Parathyroid adenoma (tissue), 2 donors: ENCODE data around the gene SPOCD1.

Experiments
- H2AFZ ChIP-seq: fragments of 300-600 bp; sonication (generic); one replicate; pipeline ENCODE4 v1.7.0; 2017; ENCODE audit warnings: antibody characterized with exemption, mild to moderate bottlenecking
- H3K27ac ChIP-seq: fragments of 300-600 bp; sonication (generic); one replicate; pipeline ENCODE4 v1.7.0; 2017
- H3K27me3 ChIP-seq: fragments of 300-600 bp; sonication (generic); one replicate; pipeline ENCODE4 v1.7.0; 2017; ENCODE audit warnings: low read length; ENCODE audit not compliant: control insufficient read depth, insufficient read depth
- H3K36me3 ChIP-seq: fragments of 300-600 bp; sonication (generic); one replicate; pipeline ENCODE4 v1.7.0; 2017; ENCODE audit warnings: low read length; ENCODE audit not compliant: control insufficient read depth, insufficient read depth
- H3K4me1 ChIP-seq: fragments of 300-600 bp; sonication (generic); one replicate; pipeline ENCODE4 v1.7.0; 2017; ENCODE audit warnings: control low read depth
- H3K4me2 ChIP-seq: fragments of 300-600 bp; sonication (generic); one replicate; pipeline ENCODE4 v1.7.0; 2017; ENCODE audit warnings: low read length
- H3K4me3 ChIP-seq: fragments of 300-600 bp; sonication (generic); one replicate; pipeline ENCODE4 v1.7.0; 2017; ENCODE audit warnings: low read depth, low read length
- H3K79me2 ChIP-seq: fragments of 300-600 bp; sonication (generic); one replicate; pipeline ENCODE4 v1.7.0; 2017; ENCODE audit warnings: control low read depth
- H3K9ac ChIP-seq: fragments of 300-600 bp; sonication (generic); one replicate; pipeline ENCODE4 v1.7.0; 2017; ENCODE audit warnings: mild to moderate bottlenecking
- H3K9me3 ChIP-seq: fragments of 300-600 bp; sonication (generic); one replicate; pipeline ENCODE4 v1.7.0; 2017; ENCODE audit warnings: low read length; ENCODE audit not compliant: control insufficient read depth
- CTCF ChIP-seq: fragments of 300-600 bp; sonication (generic); IDR thresholded peaks from one replicate; pipeline ENCODE4 v1.7.0; 2017; ENCODE audit warnings: antibody characterized with exemption, mild to moderate bottlenecking
- donor health status: primary hyperparathyroidism.

The SPOCD1 gene

GRCh38 chr1:31837451-31838158 is 21.8 kb upstream of the SPOCD1 start:
- Histone ChIP-seq H3K4me1 (no peaks in the 10 kb centered on the region), H3K9me3 (no peaks in the 10 kb centered on the region), H3K27ac (no peak overlapping the region), H3K9ac (no peak overlapping the region), H3K36me3 (no peaks in the 10 kb centered on the region), H3K27me3 (no peaks in the 10 kb centered on the region), H2AFZ (no peak overlapping the region), H3K4me3 (no peak overlapping the region), H3K4me2 (no peak overlapping the region), H3K79me2 (no peaks in the 10 kb centered on the region)
- TF ChIP-seq CTCF: no peak

DNA sequence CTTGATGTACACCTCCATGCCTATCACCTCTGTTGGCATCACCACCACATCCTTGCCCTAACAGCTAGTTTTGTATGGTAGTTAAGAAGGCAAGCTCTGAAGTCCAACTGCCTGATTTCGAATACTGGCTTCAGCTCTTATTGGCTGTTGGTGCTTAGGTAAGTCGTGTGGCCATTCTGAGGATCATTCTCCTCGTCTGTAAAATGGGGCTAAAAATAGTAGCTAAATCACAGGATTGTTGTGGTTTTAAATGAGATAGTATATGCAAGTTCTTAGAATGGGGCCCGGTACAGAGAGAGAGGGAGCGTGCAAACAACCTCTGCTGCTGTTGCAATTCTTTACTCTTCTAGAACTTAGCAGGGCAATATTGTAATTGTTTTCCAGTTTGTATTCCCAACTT is 20.8 kb upstream of the SPOCD1 start:
- Histone ChIP-seq H3K9ac (no peak overlapping the region), H3K9me3 (no peaks in the 10 kb centered on the region), H3K27me3 (no peaks in the 10 kb centered on the region), H3K4me2 (no peak overlapping the region), H3K4me3 (no peak overlapping the region), H3K79me2 (no peaks in the 10 kb centered on the region), H3K27ac (no peak overlapping the region), H3K36me3 (no peaks in the 10 kb centered on the region), H3K4me1 (no peaks in the 10 kb centered on the region), H2AFZ (no peak overlapping the region)
- no peak for TF ChIP-seq CTCF

GRCh38 chr1:31835415-31835814 is 19.6 kb upstream of the SPOCD1 start:
- no peak overlapping the region for H3K4me3 ChIP-seq
- H3K9ac ChIP-seq: no peak overlapping the region
- no peak overlapping the region for H2AFZ ChIP-seq
- no peaks in the 10 kb centered on the region for H3K4me1 ChIP-seq
- H3K27ac ChIP-seq: no peak overlapping the region
- H3K4me2 ChIP-seq: no peak overlapping the region
- no peaks in the 10 kb centered on the region for H3K27me3 ChIP-seq
- H3K36me3 ChIP-seq: no peaks in the 10 kb centered on the region
- H3K79me2 ChIP-seq: no peaks in the 10 kb centered on the region
- TF ChIP-seq CTCF: no peak
- no peaks in the 10 kb centered on the region for H3K9me3 ChIP-seq

GRCh38 chr1:31834501-31834900 is 18.7 kb upstream of the SPOCD1 start:
- no peaks in the 10 kb centered on the region for H3K27me3 ChIP-seq
- no peak overlapping the region for H3K27ac ChIP-seq
- H3K4me1 ChIP-seq: no peaks in the 10 kb centered on the region
- H3K4me3 ChIP-seq: no peak overlapping the region
- TF ChIP-seq CTCF: no peak
- no peak overlapping the region for H3K4me2 ChIP-seq
- H3K79me2 ChIP-seq: no peaks in the 10 kb centered on the region
- H3K36me3 ChIP-seq: no peaks in the 10 kb centered on the region
- H3K9ac ChIP-seq: no peak overlapping the region
- no peak overlapping the region for H2AFZ ChIP-seq
- no peaks in the 10 kb centered on the region for H3K9me3 ChIP-seq
